A549 (cell line): ENCODE measurements around the gene LARP1B. TPM values are rescaled to one million over a fixed set of nuclear protein-coding genes. Genes with fewer than 3 reads are reported as not detected.

ENCODE experiments used
- ATAC-seq, 2 experiments: fragments of 200-7000 bp in 1 of 2; fragments of >200 bp in 1 of 2; cut with Nextera tagmentation in 1 of 2; cut with Tn5 transposase in 1 of 2; 3 replicates each; pipeline versions ENCODE4 v1.8.0 to v1.9.1; 2018 to 2020; ENCODE audit warnings: mild to moderate bottlenecking in 1 of 2, moderate library complexity in 1 of 2
- CTCF ChIA-PET: fragments of 300-600 bp; sonication (Branson Sonifier 250); formaldehyde crosslinking; extraction: SDS; loops from one replicate; lab custom pipeline; 2021; ENCODE audit warnings: antibody characterized with exemption, inconsistent platforms; lab: Yijun Ruan, JAX
- POLR2A ChIA-PET: fragments of 350-600 bp; formaldehyde crosslinking; extraction: SDS; loops from one replicate; lab custom pipeline; 2021; ENCODE audit warnings: antibody characterized with exemption, inconsistent platforms; lab: Yijun Ruan, JAX
- DNase-seq, 2 experiments: peaks; one replicate each; pipeline versions ENCODE4 v3.0.0 to v3.0.0-alpha.2; 2011 to 2016; ENCODE audit warnings: low read depth in 1 of 2, low spot score in 1 of 2
- FAIRE-seq: peaks from 2 replicates; lab custom pipeline; 2011; peaks lifted over from hg19 to GRCh38; lab: Jason Lieb, UNC
- H3K27ac ChIP-seq, 2 experiments: fragments of >200 bp; sonication (Bioruptor Twin); formaldehyde crosslinking; 3 replicates each; pipeline ENCODE4 v1.5.1; 2016 to 2017
- H3K4me1 ChIP-seq: fragments of >200 bp; sonication (Bioruptor Twin); formaldehyde crosslinking; 3 replicates; pipeline ENCODE4 v1.6.1; 2016
- H3K4me2 ChIP-seq: fragments of >200 bp; sonication (Bioruptor Twin); formaldehyde crosslinking; 3 replicates; pipeline ENCODE4 v1.6.1; 2016
- H3K4me3 ChIP-seq: fragments of >200 bp; sonication (Bioruptor Twin); formaldehyde crosslinking; 3 replicates; pipeline ENCODE4 v1.5.1; 2016
- H3K9me3 ChIP-seq: fragments of >200 bp; sonication (Bioruptor Twin); formaldehyde crosslinking; 3 replicates; pipeline ENCODE4 v1.6.1; 2016
- BCL3 ChIP-seq: fragments of >200 bp; sonication (Bioruptor Twin); formaldehyde crosslinking; IDR thresholded peaks from 3 replicates; pipeline ENCODE4 v1.6.1; 2016
- CBX2 ChIP-seq: fragments of 200-600 bp; sonication (generic); IDR thresholded peaks from 2 replicates; pipeline ENCODE4 v1.6.1; 2016; ENCODE audit warnings: low read depth, mild to moderate bottlenecking, borderline replicate concordance
- CBX8 ChIP-seq: fragments of 200-600 bp; sonication (generic); IDR thresholded peaks from 2 replicates; pipeline ENCODE4 v1.6.1; 2016
- CEBPB ChIP-seq, 2 experiments: fragments of >200 bp in 1 of 2; sonication (Bioruptor Twin) in 1 of 2; formaldehyde crosslinking in 1 of 2; IDR thresholded peaks; 2 replicates each; pipeline ENCODE4 v1.6.1; 2012 to 2016
- E2F6 ChIP-seq: IDR thresholded peaks from 2 replicates; pipeline ENCODE4 v1.6.1; 2012; ENCODE audit warnings: low read depth, borderline replicate concordance
- EHF ChIP-seq: fragments of 250-450 bp; sonication (Bioruptor Pico); IDR thresholded peaks from 2 replicates; pipeline ENCODE4 v1.5.0; 2020; ENCODE audit warnings: mild to moderate bottlenecking
- HDAC2 ChIP-seq: fragments of 200-600 bp; sonication (generic); IDR thresholded peaks from 2 replicates; pipeline ENCODE4 v1.6.1; 2016
- HEYL ChIP-seq: fragments of 250-450 bp; sonication (Bioruptor Pico); IDR thresholded peaks from 2 replicates; pipeline ENCODE4 v1.8.0; 2021; ENCODE audit warnings: mild to moderate bottlenecking, moderate library complexity
- HMGXB4 ChIP-seq: fragments of 250-450 bp; sonication (Bioruptor Pico); IDR thresholded peaks from 2 replicates; pipeline ENCODE4 v1.5.0; 2021; ENCODE audit warnings: mild to moderate bottlenecking, moderate library complexity, borderline replicate concordance
- HOXB13 ChIP-seq: fragments of 250-450 bp; sonication (Bioruptor Pico); IDR thresholded peaks from 2 replicates; pipeline ENCODE4 v1.5.0; 2020; ENCODE audit warnings: low read depth, mild to moderate bottlenecking, moderate library complexity
- JUN ChIP-seq, 2 experiments: fragments of >200 bp; sonication (Bioruptor Twin); formaldehyde crosslinking; IDR thresholded peaks; 2 replicates in 1 of 2; 3 replicates in 1 of 2; pipeline ENCODE4 v1.6.1; 2016 to 2017
- JUNB ChIP-seq: fragments of >200 bp; sonication (Bioruptor Twin); formaldehyde crosslinking; IDR thresholded peaks from 2 replicates; pipeline ENCODE4 v1.6.1; 2016
- KDM1A ChIP-seq: fragments of 200-600 bp; sonication (generic); IDR thresholded peaks from 2 replicates; pipeline ENCODE4 v1.6.1; 2016; ENCODE audit warnings: low read depth, mild to moderate bottlenecking
- KDM5A ChIP-seq: fragments of 200-600 bp; sonication (generic); IDR thresholded peaks from 2 replicates; pipeline ENCODE4 v1.6.1; 2016; ENCODE audit warnings: antibody characterized with exemption, mild to moderate bottlenecking
- MAFK ChIP-seq: fragments of 450-650 bp; IDR thresholded peaks from 2 replicates; pipeline ENCODE4 v1.6.1; 2014; ENCODE audit not compliant: partially characterized antibody
- PBX3 ChIP-seq: IDR thresholded peaks from 2 replicates; pipeline ENCODE4 v1.6.1; 2012
- POLR2A ChIP-seq: IDR thresholded peaks from 2 replicates; pipeline ENCODE4 v1.6.1; 2012; ENCODE audit warnings: mild to moderate bottlenecking, low read length
- POLR2AphosphoS2 ChIP-seq: conservative IDR thresholded peaks from 2 replicates; pipeline ENCODE4 v1.6.1; 2012; ENCODE audit warnings: low read length, improper control_type of control experiment, inconsistent platforms
- SREBF2 ChIP-seq: fragments of 450-650 bp; IDR thresholded peaks from 2 replicates; pipeline ENCODE4 v1.6.1; 2014; ENCODE audit warnings: mild to moderate bottlenecking, moderate library complexity
- TFCP2L1 ChIP-seq: fragments of 250-450 bp; sonication (Bioruptor Pico); IDR thresholded peaks from 2 replicates; pipeline ENCODE4 v1.5.0; 2021; ENCODE audit warnings: mild to moderate bottlenecking
- TP53 ChIP-seq: fragments of 250-450 bp; sonication (Bioruptor Pico); IDR thresholded peaks from 2 replicates; pipeline ENCODE4 v1.5.0; 2021; ENCODE audit warnings: mild to moderate bottlenecking, moderate library complexity
- ZNF302 ChIP-seq: fragments of 250-450 bp; sonication (Bioruptor Pico); IDR thresholded peaks from 2 replicates; pipeline ENCODE4 v1.9.0; 2021; ENCODE audit warnings: inconsistent platforms, mild to moderate bottlenecking, moderate library complexity
- ZSCAN20 ChIP-seq: fragments of 250-450 bp; sonication (Bioruptor Pico); IDR thresholded peaks from 2 replicates; pipeline ENCODE4 v1.8.0; 2022; ENCODE audit warnings: mild to moderate bottlenecking, moderate library complexity
- WGBS: methylation state at CpG from one replicate; pipeline ENCODE4 v1.1.6; 2017; ENCODE audit errors: missing lambda C conversion rate; 5-methylcytosine and 5-hydroxymethylcytosine counted together
- polyA plus RNA-seq, 4 experiments: library from polyadenylated mRNA; depleted of rRNA in 3 of 4; stranded (reverse); fragments of >200 nt; fragmentation: RNase III in 1 of 4; extraction: RNeasy Plus Mini Kit Qiagen cat#74134 plus additional on column Dnase treatment in 1 of 4; gene quantifications; 2 replicates in 3 of 4; 3 replicates in 1 of 4; pipeline ENCODE4 v1.2.3, GENCODE V29; 2011 to 2017
- TF ChIP-seq, protein P1 (sequence below): fragments of >200 bp; sonication (Bioruptor Twin); formaldehyde crosslinking; IDR thresholded peaks from 3 replicates; pipeline ENCODE4 v1.5.1; 2016

LARP1B gene
- polyA plus RNA-seq, 2 of the 4 experiments (the other 2 are of a cell fraction), result 8.6 to 25.6 TPM

DNA sequence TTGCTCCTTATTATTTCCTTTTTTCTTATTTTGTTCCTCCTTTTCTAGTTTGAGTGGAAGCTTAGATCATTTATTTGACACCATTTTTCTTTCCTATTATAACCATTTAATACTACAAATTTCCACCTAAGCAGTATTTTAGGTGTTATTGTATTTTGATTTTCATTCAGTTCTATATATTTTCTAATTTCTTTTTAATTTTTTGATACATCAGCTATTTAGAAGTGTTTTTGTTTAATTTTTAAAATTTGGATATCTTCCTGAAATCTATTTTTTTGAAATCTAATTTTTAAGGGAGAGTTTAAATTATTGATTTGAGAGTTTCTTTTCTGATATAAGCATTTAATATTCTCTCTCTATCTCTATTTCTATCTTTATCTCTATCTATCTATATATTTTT, 108.1 kb downstream of the LARP1B start:
- ChIA-PET POLR2A (no interaction called here), CTCF (no interaction called here)
- Histone ChIP-seq H3K4me3 (no peak overlapping the region), H3K4me2 (no peak overlapping the region), H3K4me1 (no peaks in the 10 kb centered on the region), H3K27ac (no peak overlapping the region), H3K9me3 (no peaks in the 10 kb centered on the region)
- no peak for FAIRE-seq
- TF ChIP-seq HOXB13 (CRISPR knock-in tag) (no peak), BCL3 (no peak), EHF (CRISPR knock-in tag) (no peak), TP53 (CRISPR knock-in tag) (no peak), CEBPB (IDR thresholded peaks at IDR 0.05) (no peak), CBX8 (no peak), JUNB (no peak), TFCP2L1 (CRISPR knock-in tag) (no peak), JUN (IDR thresholded peaks at IDR 0.05) (no peak), PBX3 (no peak)
- no peak for ATAC-seq
- no peak for DNase-seq

DNA sequence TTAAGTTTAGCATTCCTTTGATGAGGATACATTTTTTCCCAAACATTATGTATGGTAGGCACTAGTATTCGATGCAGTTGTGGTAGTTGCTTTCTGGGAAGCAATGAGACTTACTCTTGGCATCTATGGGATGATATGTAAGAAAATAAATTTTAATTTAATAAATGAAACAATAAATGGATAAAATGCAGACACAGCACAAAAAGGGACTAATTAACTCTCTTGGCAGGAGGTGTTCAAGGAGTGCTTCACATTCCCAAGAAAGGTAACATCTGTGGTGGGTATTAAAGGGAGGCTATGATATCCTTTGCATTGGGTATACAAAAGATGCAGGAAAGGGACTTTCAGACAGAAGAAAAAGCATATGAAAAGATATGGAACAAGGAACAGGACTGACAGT, 115.5 kb downstream of the LARP1B start:
- no peak overlapping the region for H3K27ac ChIP-seq
- ChIA-PET POLR2A (no interaction called here), CTCF (no interaction called here)
- TF ChIP-seq ZNF302 (no peak), MAFK (peak; percentile 39), CBX2 (no peak)
- ATAC-seq, result no peak
- no peak overlapping the region for H3K4me2 ChIP-seq
- WGBS, result 87% methylated on average over 1 of the region's 1 CpG
- H3K9me3 ChIP-seq, result no peaks in the 10 kb centered on the region
- no peaks in the 10 kb centered on the region for H3K4me1 ChIP-seq
- no peak overlapping the region for H3K4me3 ChIP-seq
- DNase-seq, result no peak
- FAIRE-seq, result no peak

DNA sequence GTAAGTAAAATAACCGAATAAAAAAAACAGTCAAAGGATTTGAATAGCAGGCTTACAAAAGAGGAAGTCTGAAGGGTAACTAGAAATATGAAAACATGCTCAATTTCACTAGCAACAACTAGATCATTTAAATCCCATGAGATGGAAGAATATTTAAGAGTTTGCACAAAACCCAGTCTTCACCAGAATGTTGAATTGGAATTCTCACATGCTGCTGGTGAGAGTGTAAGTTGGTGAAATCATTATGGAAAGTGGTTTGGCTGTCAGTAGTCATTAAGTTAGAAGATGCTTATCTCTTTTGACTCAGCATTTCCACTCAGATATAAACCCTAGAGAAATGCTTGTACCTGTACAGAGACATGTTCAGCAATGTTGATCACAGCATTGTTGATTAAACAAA, 116.4 kb downstream of the LARP1B start:
- no peaks in the 10 kb centered on the region for H3K9me3 ChIP-seq
- ChIA-PET CTCF (no interaction called here), POLR2A (no interaction called here)
- DNase-seq (no peak), ATAC-seq (no peak), FAIRE-seq (no peak)
- WGBS, result 95% methylated on average over 1 of the region's 1 CpG
- H3K4me3 ChIP-seq, result no peak overlapping the region
- no peak overlapping the region for H3K27ac ChIP-seq
- TF ChIP-seq KDM5A (no peak), CBX2 (no peak), ZSCAN20 (no peak), HOXB13 (CRISPR knock-in tag) (no peak), TFCP2L1 (CRISPR knock-in tag) (no peak), KDM1A (no peak), POLR2AphosphoS2 (no peak), HMGXB4 (CRISPR knock-in tag) (no peak), POLR2A (no peak), HEYL (CRISPR knock-in tag) (no peak), E2F6 (no peak), HDAC2 (no peak), SREBF2 (no peak)
- TF ChIP-seq, protein P1, sequence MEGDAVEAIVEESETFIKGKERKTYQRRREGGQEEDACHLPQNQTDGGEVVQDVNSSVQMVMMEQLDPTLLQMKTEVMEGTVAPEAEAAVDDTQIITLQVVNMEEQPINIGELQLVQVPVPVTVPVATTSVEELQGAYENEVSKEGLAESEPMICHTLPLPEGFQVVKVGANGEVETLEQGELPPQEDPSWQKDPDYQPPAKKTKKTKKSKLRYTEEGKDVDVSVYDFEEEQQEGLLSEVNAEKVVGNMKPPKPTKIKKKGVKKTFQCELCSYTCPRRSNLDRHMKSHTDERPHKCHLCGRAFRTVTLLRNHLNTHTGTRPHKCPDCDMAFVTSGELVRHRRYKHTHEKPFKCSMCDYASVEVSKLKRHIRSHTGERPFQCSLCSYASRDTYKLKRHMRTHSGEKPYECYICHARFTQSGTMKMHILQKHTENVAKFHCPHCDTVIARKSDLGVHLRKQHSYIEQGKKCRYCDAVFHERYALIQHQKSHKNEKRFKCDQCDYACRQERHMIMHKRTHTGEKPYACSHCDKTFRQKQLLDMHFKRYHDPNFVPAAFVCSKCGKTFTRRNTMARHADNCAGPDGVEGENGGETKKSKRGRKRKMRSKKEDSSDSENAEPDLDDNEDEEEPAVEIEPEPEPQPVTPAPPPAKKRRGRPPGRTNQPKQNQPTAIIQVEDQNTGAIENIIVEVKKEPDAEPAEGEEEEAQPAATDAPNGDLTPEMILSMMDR, result no peak
- no peak overlapping the region for H3K4me2 ChIP-seq
- no peaks in the 10 kb centered on the region for H3K4me1 ChIP-seq
